Measurements from ENCODE around the gene LMX1B. TPM values are rescaled to one million over a fixed set of nuclear protein-coding genes. Genes with fewer than 3 reads are reported as not detected.

LMX1B gene
- total and polyA plus RNA-seq, 4 experiments from 2014 or later = not detected

DNA sequence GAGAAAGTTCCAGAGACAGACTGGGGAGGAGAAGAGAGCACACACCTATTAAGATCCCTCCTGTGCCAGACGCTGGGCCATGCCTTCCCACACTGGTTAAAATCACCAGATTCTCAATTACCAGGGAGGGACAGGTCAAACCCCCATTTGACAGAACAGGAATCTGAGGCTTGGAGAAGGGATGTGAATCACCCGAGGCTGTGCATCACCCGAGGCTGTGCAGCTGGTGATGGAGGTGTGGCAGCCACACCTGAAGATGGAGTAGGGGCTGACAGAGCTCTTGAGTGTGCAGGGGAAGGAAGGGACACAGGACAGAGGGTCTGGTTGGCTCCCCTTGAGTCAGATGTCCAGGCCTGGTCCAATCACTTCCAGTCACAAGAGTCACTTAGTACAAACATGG, 70.6 kb downstream of the LMX1B start:
- peaks cover 0 to 1% (median 0%) of the 10 kb centered on the region in 8 donors for H3K9me3 Mint-ChIP-seq
- peaks cover 0 to 7% (median 3%) of the 10 kb centered on the region in 4 donors for H3K4me1 Mint-ChIP-seq
- Histone ChIP-seq H3K4me1 (ENCODE audit: insufficient read depth, low read length) (no peaks in the 10 kb centered on the region), H3K27me3 (ENCODE audit: insufficient read depth, low read length) (peaks cover 14% of the 10 kb centered on the region), H3K9me3 (ENCODE audit: control insufficient read depth in 1 of 2, low read length in 2 of 2) (no peaks in the 10 kb centered on the region), H3K27ac (ENCODE audit: low read depth, low read length) (no peak overlapping the region), H3K36me3 (ENCODE audit: insufficient read depth, low read length) (no peaks in the 10 kb centered on the region), H3K4me3 (ENCODE audit: low read length in 2 of 2) (no peak overlapping the region)
- POLR2A ChIA-PET (ENCODE audit: partially characterized antibody) = no interaction called here
- H3K4me3 Mint-ChIP-seq = peak overlapping the region in 1 of 8 donors; percentile 17
- intact Hi-C loops (cut with micrococcal nuclease) = no loop called here
- DNase-seq = no peak
- CTCF ChIA-PET (ENCODE audit: partially characterized antibody) = no interaction called here
- H3K27me3 Mint-ChIP-seq = peaks cover 61 to 66% of the 10 kb centered on the region in 2 donors
- no peaks in the 10 kb centered on the region for H3K36me3 Mint-ChIP-seq
- H3K27ac Mint-ChIP-seq = no peak overlapping the region

DNA sequence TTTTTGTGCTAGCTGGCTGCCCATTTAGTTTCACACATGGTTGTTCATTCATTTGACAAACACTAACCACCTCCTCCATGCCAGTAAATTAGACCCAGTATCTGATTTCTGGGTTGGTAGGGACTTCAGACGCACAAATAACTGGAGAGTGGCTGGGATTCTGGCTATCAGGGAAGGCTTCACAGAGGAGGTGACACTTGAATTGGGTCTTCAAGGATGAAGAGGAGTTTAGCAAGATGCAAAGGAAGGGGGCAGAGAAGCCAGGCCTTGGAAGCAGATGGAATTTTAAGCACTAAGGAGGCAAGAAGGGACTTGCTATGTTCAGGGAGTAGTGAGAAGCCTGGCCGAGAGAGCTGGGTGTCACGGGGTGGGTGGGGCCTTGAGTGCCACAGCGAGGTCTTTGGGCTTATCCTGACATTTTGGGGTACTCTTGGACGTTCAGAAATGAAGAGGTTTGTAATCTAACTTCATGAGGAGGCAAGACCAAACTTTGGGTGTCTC, 71.3 kb downstream of the LMX1B start:
- Mint-ChIP-seq H3K36me3 (no peaks in the 10 kb centered on the region), H3K4me1 (peaks cover 0 to 7% (median 3%) of the 10 kb centered on the region in 4 donors), H3K27ac (no peak overlapping the region), H3K4me3 (no peak overlapping the region), H3K9me3 (peaks cover 0 to 1% (median 0%) of the 10 kb centered on the region in 8 donors), H3K27me3 (peaks cover 61 to 68% of the 10 kb centered on the region in 2 donors)
- no peaks in the 10 kb centered on the region for H3K4me1 ChIP-seq (ENCODE audit: insufficient read depth, low read length)
- CTCF ChIA-PET (ENCODE audit: partially characterized antibody) = no interaction called here
- no peaks in the 10 kb centered on the region for H3K36me3 ChIP-seq (ENCODE audit: insufficient read depth, low read length)
- no peak overlapping the region for H3K4me3 ChIP-seq (ENCODE audit: low read length in 2 of 2)
- no peak for DNase-seq
- intact Hi-C loops (cut with micrococcal nuclease) = no loop called here
- no peak overlapping the region for H3K27ac ChIP-seq (ENCODE audit: low read depth, low read length)
- no peaks in the 10 kb centered on the region for H3K9me3 ChIP-seq (ENCODE audit: control insufficient read depth in 1 of 2, low read length in 2 of 2)
- H3K27me3 ChIP-seq (ENCODE audit: insufficient read depth, low read length) = peaks cover 14% of the 10 kb centered on the region
- POLR2A ChIA-PET (ENCODE audit: partially characterized antibody) = no interaction called here

- peaks cover 0 to 1% (median 0%) of the 10 kb centered on the region in 8 donors for H3K9me3 Mint-ChIP-seq
- POLR2A ChIA-PET (ENCODE audit: partially characterized antibody) = no interaction called here
- peaks cover 0 to 7% (median under 1%) of the 10 kb centered on the region in 4 donors for H3K4me1 Mint-ChIP-seq
- DNase-seq = no peak
- H3K4me3 Mint-ChIP-seq = no peak overlapping the region
- peaks cover 50 to 53% of the 10 kb centered on the region in 2 donors for H3K27me3 Mint-ChIP-seq
- H3K27me3 ChIP-seq (ENCODE audit: insufficient read depth, low read length) = peaks cover 14% of the 10 kb centered on the region
- H3K36me3 ChIP-seq (ENCODE audit: insufficient read depth, low read length) = no peaks in the 10 kb centered on the region
- H3K4me3 ChIP-seq (ENCODE audit: low read length in 2 of 2) = no peak overlapping the region
- intact Hi-C loops (cut with micrococcal nuclease) = no loop called here
- H3K27ac Mint-ChIP-seq = no peak overlapping the region
- CTCF ChIA-PET (ENCODE audit: partially characterized antibody) = no interaction called here
- no peaks in the 10 kb centered on the region for H3K9me3 ChIP-seq (ENCODE audit: control insufficient read depth in 1 of 2, low read length in 2 of 2)
- no peaks in the 10 kb centered on the region for H3K36me3 Mint-ChIP-seq
- H3K4me1 ChIP-seq (ENCODE audit: insufficient read depth, low read length) = no peaks in the 10 kb centered on the region
- H3K27ac ChIP-seq (ENCODE audit: low read depth, low read length) = no peak overlapping the region
These were observed 74.3 kb downstream of the LMX1B start for GRCh38 chr9:126687930-126688461.

GRCh38 chr9:126688617-126689016, 74.9 kb downstream of the LMX1B start:
- H3K27ac ChIP-seq (ENCODE audit: low read depth, low read length) = no peak overlapping the region
- peaks cover 14% of the 10 kb centered on the region for H3K27me3 ChIP-seq (ENCODE audit: insufficient read depth, low read length)
- no peaks in the 10 kb centered on the region for H3K4me1 ChIP-seq (ENCODE audit: insufficient read depth, low read length)
- ChIA-PET POLR2A (ENCODE audit: partially characterized antibody) (no interaction called here), CTCF (ENCODE audit: partially characterized antibody) (interaction anchor here (2.5 kb wide), 1 partner anchor 8 kb away, joined by 7 read pairs; no protein-coding TSS in a partner anchor)
- H3K36me3 ChIP-seq (ENCODE audit: insufficient read depth, low read length) = no peaks in the 10 kb centered on the region
- peaks cover 46 to 49% of the 10 kb centered on the region in 2 donors for H3K27me3 Mint-ChIP-seq
- H3K9me3 ChIP-seq (ENCODE audit: control insufficient read depth in 1 of 2, low read length in 2 of 2) = no peaks in the 10 kb centered on the region
- H3K4me3 Mint-ChIP-seq = no peak overlapping the region
- DNase-seq = no peak
- peaks cover 0 to 3% (median 0%) of the 10 kb centered on the region in 4 donors for H3K4me1 Mint-ChIP-seq
- no peaks in the 10 kb centered on the region for H3K36me3 Mint-ChIP-seq
- no peak overlapping the region for H3K27ac Mint-ChIP-seq
- intact Hi-C loops (cut with micrococcal nuclease) = no loop called here
- no peak overlapping the region for H3K4me3 ChIP-seq (ENCODE audit: low read length in 2 of 2)
- no peaks in the 10 kb centered on the region for H3K9me3 Mint-ChIP-seq

- Histone ChIP-seq H3K4me3 (ENCODE audit: low read length in 2 of 2) (no peak overlapping the region), H3K27me3 (ENCODE audit: insufficient read depth, low read length) (peaks cover 8% of the 10 kb centered on the region), H3K4me1 (ENCODE audit: insufficient read depth, low read length) (no peaks in the 10 kb centered on the region), H3K36me3 (ENCODE audit: insufficient read depth, low read length) (no peaks in the 10 kb centered on the region), H3K27ac (ENCODE audit: low read depth, low read length) (no peak overlapping the region), H3K9me3 (ENCODE audit: control insufficient read depth in 1 of 2, low read length in 2 of 2) (no peaks in the 10 kb centered on the region)
- POLR2A ChIA-PET (ENCODE audit: partially characterized antibody) = no interaction called here
- H3K9me3 Mint-ChIP-seq = no peaks in the 10 kb centered on the region
- H3K27me3 Mint-ChIP-seq = peaks cover 40 to 43% of the 10 kb centered on the region in 2 donors
- no peaks in the 10 kb centered on the region for H3K36me3 Mint-ChIP-seq
- CTCF ChIA-PET (ENCODE audit: partially characterized antibody) = interaction anchor here (1.3 to 2.5 kb wide), 3 partner anchors 9 to 17 kb away, joined by 4 to 7 read pairs (median 7); no protein-coding TSS in a partner anchor
- no peak for DNase-seq
- H3K27ac Mint-ChIP-seq = no peak overlapping the region
- H3K4me1 Mint-ChIP-seq = no peaks in the 10 kb centered on the region
- no peak overlapping the region for H3K4me3 Mint-ChIP-seq
- intact Hi-C loops (cut with micrococcal nuclease) = no loop called here
These were observed 75.5 kb downstream of the LMX1B start for GRCh38 chr9:126689027-126689825.

GRCh38 chr9:126690431-126691051, 76.8 kb downstream of the LMX1B start:
- Histone ChIP-seq H3K4me1 (ENCODE audit: insufficient read depth, low read length) (no peaks in the 10 kb centered on the region), H3K27me3 (ENCODE audit: insufficient read depth, low read length) (peaks cover 1% of the 10 kb centered on the region), H3K9me3 (ENCODE audit: control insufficient read depth in 1 of 2, low read length in 2 of 2) (no peaks in the 10 kb centered on the region), H3K36me3 (ENCODE audit: insufficient read depth, low read length) (no peaks in the 10 kb centered on the region), H3K27ac (ENCODE audit: low read depth, low read length) (no peak overlapping the region), H3K4me3 (ENCODE audit: low read length in 2 of 2) (no peak overlapping the region)
- CTCF ChIA-PET (ENCODE audit: partially characterized antibody) = interaction anchor here (0.8 to 2.5 kb wide), 9 partner anchors 10 to 91 kb away, joined by 3 to 11 read pairs (median 5); no protein-coding TSS in a partner anchor
- peak in 4 of 5 donors; percentile 27 to 37 (median 32) for DNase-seq
- H3K36me3 Mint-ChIP-seq = no peaks in the 10 kb centered on the region
- POLR2A ChIA-PET (ENCODE audit: partially characterized antibody) = no interaction called here
- no peak overlapping the region for H3K27ac Mint-ChIP-seq
- no peaks in the 10 kb centered on the region for H3K9me3 Mint-ChIP-seq
- peaks cover 28 to 34% of the 10 kb centered on the region in 2 donors for H3K27me3 Mint-ChIP-seq
- intact Hi-C loops (cut with micrococcal nuclease) = loop anchor here (1.0 kb wide), 1 partner anchor 79 kb away; no protein-coding TSS in a partner anchor
- H3K4me1 Mint-ChIP-seq = no peaks in the 10 kb centered on the region
- H3K4me3 Mint-ChIP-seq = no peak overlapping the region

All from CD4-positive, alpha-beta memory T cell (primary cell).